Activated CD4-positive, alpha-beta memory T cell treated with anti-CD3 and anti-CD28 coated beads, Interleukin-2, amount 10 ng/mL, durations not matched to agents 7 days and 5 days (primary cell): ENCODE data around the gene ADAMTS9. TPM values are rescaled to one million over a fixed set of nuclear protein-coding genes. Genes with fewer than 3 reads are reported as not detected.

Experiments
- CTCF ChIA-PET: fragments of 350-600 bp; sonication (Branson Sonifier 250); formaldehyde crosslinking; loops from one replicate; lab custom pipeline; 2021; ENCODE audit warnings: antibody characterized with exemption, inconsistent platforms; lab: Charles Lee
- POLR2A ChIA-PET: fragments of 350-600 bp; sonication (Branson Sonifier 250); formaldehyde crosslinking; loops from one replicate; lab custom pipeline; 2021; ENCODE audit warnings: antibody characterized with exemption; lab: Charles Lee
- DNase-seq: peaks from one replicate; pipeline ENCODE4 v3.0.0-alpha.2; 2020
- H3K27ac Mint-ChIP-seq: one replicate; pipeline ENCODE4 v1.8.0; 2021; ENCODE audit warnings: mild to moderate bottlenecking, mixed read lengths
- H3K27me3 Mint-ChIP-seq: one replicate; pipeline ENCODE4 v1.8.0; 2021; ENCODE audit warnings: mixed read lengths
- H3K36me3 Mint-ChIP-seq: one replicate; pipeline ENCODE4 v1.8.0; 2021; ENCODE audit warnings: low read depth, mixed read lengths
- H3K4me1 Mint-ChIP-seq: one replicate; pipeline ENCODE4 v1.8.0; 2021; ENCODE audit warnings: mixed read lengths
- H3K4me3 Mint-ChIP-seq: one replicate; pipeline ENCODE4 v1.8.0; 2021; ENCODE audit warnings: mild to moderate bottlenecking, mixed read lengths
- H3K9me3 Mint-ChIP-seq: one replicate; pipeline ENCODE4 v1.8.0; 2021; ENCODE audit warnings: mixed read lengths
- total RNA-seq, 2 experiments: library from RNA; stranded (reverse); gene quantifications; one replicate each; pipeline ENCODE4 v1.2.3, GENCODE V29; 2021

ADAMTS9 gene
- total RNA-seq, 2 experiments from 2014 or later, result not detected

GRCh38 chr3:64588380-64588779 is 99.4 kb downstream of the ADAMTS9 start:
- H3K27ac Mint-ChIP-seq, result no peak overlapping the region
- H3K9me3 Mint-ChIP-seq, result no peaks in the 10 kb centered on the region
- H3K36me3 Mint-ChIP-seq, result no peaks in the 10 kb centered on the region
- ChIA-PET CTCF (no interaction called here), POLR2A (no interaction called here)
- H3K4me1 Mint-ChIP-seq, result no peaks in the 10 kb centered on the region
- no peak for DNase-seq
- no peak overlapping the region for H3K4me3 Mint-ChIP-seq
- no peaks in the 10 kb centered on the region for H3K27me3 Mint-ChIP-seq

DNA sequence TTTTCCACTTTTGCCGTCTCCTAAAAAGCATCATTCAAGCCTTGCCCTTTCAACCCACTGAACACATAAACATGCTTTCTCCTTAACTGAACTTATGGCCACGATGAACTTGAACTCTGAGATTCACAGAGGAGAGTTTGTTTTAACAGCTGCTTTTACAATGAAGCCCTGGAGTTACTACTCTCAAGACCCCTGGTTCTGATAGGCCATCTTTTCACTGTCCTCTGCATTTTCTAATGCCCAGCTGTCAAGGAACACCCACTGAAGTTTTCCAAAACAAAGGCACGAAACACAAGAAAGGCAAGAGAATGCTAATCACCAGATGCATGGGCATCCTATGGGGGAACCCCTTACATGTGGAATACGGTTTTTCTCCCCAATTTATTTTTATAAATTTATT is 100.8 kb downstream of the ADAMTS9 start:
- no peak overlapping the region for H3K4me3 Mint-ChIP-seq
- H3K36me3 Mint-ChIP-seq, result no peaks in the 10 kb centered on the region
- H3K4me1 Mint-ChIP-seq, result no peaks in the 10 kb centered on the region
- CTCF ChIA-PET, result no interaction called here
- H3K9me3 Mint-ChIP-seq, result no peaks in the 10 kb centered on the region
- no peak for DNase-seq
- POLR2A ChIA-PET, result no interaction called here
- no peak overlapping the region for H3K27ac Mint-ChIP-seq
- H3K27me3 Mint-ChIP-seq, result no peaks in the 10 kb centered on the region

- Mint-ChIP-seq H3K36me3 (no peaks in the 10 kb centered on the region), H3K27ac (no peak overlapping the region), H3K4me1 (no peaks in the 10 kb centered on the region), H3K4me3 (no peak overlapping the region), H3K9me3 (no peaks in the 10 kb centered on the region), H3K27me3 (no peaks in the 10 kb centered on the region)
- no peak for DNase-seq
- CTCF ChIA-PET, result no interaction called here
- POLR2A ChIA-PET, result no interaction called here
Observed at GRCh38 chr3:64584179-64584578, 103.6 kb downstream of the ADAMTS9 start.

DNA sequence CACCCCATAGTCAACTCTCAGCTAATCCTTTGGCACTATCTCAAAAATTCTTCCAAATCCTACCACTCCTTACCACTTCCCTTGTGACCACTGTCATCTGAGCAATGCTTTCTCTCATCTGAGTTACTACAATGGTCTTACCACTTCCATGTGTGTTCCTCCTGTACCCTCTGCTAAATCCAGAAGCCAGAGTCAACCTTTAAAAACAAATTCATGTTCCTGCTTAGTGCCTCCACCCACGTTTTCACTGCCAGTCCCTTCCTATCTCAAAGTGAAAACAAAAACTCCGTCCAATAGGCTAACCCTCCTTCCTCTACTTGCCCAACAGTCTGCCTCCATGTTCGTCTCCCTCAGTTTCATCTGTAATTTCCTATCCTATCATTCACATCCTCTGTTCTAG is 109.0 kb downstream of the ADAMTS9 start:
- no peak overlapping the region for H3K4me3 Mint-ChIP-seq
- ChIA-PET CTCF (no interaction called here), POLR2A (no interaction called here)
- no peaks in the 10 kb centered on the region for H3K36me3 Mint-ChIP-seq
- no peaks in the 10 kb centered on the region for H3K27me3 Mint-ChIP-seq
- no peaks in the 10 kb centered on the region for H3K4me1 Mint-ChIP-seq
- H3K9me3 Mint-ChIP-seq, result no peaks in the 10 kb centered on the region
- DNase-seq, result no peak
- H3K27ac Mint-ChIP-seq, result no peak overlapping the region

- Mint-ChIP-seq H3K4me3 (no peak overlapping the region), H3K36me3 (no peaks in the 10 kb centered on the region), H3K4me1 (no peaks in the 10 kb centered on the region), H3K27ac (no peak overlapping the region), H3K27me3 (no peaks in the 10 kb centered on the region), H3K9me3 (no peaks in the 10 kb centered on the region)
- CTCF ChIA-PET, result no interaction called here
- DNase-seq, result no peak
- POLR2A ChIA-PET, result no interaction called here
Observed at GRCh38 chr3:64578062-64578770, 109.6 kb downstream of the ADAMTS9 start.

- no peak for DNase-seq
- POLR2A ChIA-PET, result no interaction called here
- Mint-ChIP-seq H3K36me3 (no peaks in the 10 kb centered on the region), H3K27me3 (no peaks in the 10 kb centered on the region), H3K4me1 (no peaks in the 10 kb centered on the region), H3K27ac (no peak overlapping the region), H3K9me3 (no peaks in the 10 kb centered on the region), H3K4me3 (no peak overlapping the region)
- CTCF ChIA-PET, result no interaction called here
Observed at GRCh38 chr3:64576211-64576775, 111.5 kb downstream of the ADAMTS9 start.

- Mint-ChIP-seq H3K4me1 (no peaks in the 10 kb centered on the region), H3K27ac (no peak overlapping the region), H3K27me3 (no peaks in the 10 kb centered on the region), H3K9me3 (no peaks in the 10 kb centered on the region), H3K36me3 (no peaks in the 10 kb centered on the region), H3K4me3 (no peak overlapping the region)
- POLR2A ChIA-PET, result no interaction called here
- no peak for DNase-seq
- CTCF ChIA-PET, result no interaction called here
Observed at GRCh38 chr3:64575211-64575844, 112.5 kb downstream of the ADAMTS9 start.

DNA sequence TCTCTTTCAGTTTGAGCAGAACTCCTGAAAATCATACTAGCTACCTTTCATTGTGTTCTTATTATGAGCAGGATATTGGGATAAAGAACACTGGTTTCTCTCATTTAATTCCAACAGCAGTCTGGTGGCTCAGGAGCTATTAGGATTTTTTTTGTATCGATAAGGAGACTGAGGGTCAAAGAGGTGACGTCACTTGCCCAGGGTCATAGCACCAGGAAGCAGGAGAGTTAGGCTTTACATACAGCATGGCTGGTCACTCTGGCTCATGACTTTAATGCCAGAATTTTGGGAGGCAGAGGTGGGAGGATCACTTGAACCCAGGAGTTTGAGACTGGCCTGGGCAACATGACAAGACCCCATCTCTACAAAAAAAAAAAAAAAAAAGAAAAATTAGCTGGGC is 113.6 kb downstream of the ADAMTS9 start:
- H3K36me3 Mint-ChIP-seq, result no peaks in the 10 kb centered on the region
- H3K27me3 Mint-ChIP-seq, result no peaks in the 10 kb centered on the region
- DNase-seq, result no peak
- no peak overlapping the region for H3K27ac Mint-ChIP-seq
- ChIA-PET CTCF (no interaction called here), POLR2A (no interaction called here)
- no peak overlapping the region for H3K4me3 Mint-ChIP-seq
- no peaks in the 10 kb centered on the region for H3K9me3 Mint-ChIP-seq
- H3K4me1 Mint-ChIP-seq, result no peaks in the 10 kb centered on the region

- DNase-seq, result no peak
- CTCF ChIA-PET, result no interaction called here
Observed at GRCh38 chr3:64571982-64572381, 115.8 kb downstream of the ADAMTS9 start.

GRCh38 chr3:64568895-64569517 is 118.8 kb downstream of the ADAMTS9 start:
- Mint-ChIP-seq H3K27me3 (no peaks in the 10 kb centered on the region), H3K9me3 (no peaks in the 10 kb centered on the region), H3K4me3 (no peak overlapping the region), H3K36me3 (no peaks in the 10 kb centered on the region), H3K27ac (no peak overlapping the region), H3K4me1 (no peaks in the 10 kb centered on the region)
- DNase-seq, result no peak
- ChIA-PET POLR2A (no interaction called here), CTCF (interaction anchor here (0.6 kb wide), 1 partner anchor 179 kb away, joined by 4 read pairs; no protein-coding TSS in a partner anchor)

More at GRCh38 chr3:64571982-64572381, 115.8 kb downstream of the ADAMTS9 start:
- Mint-ChIP-seq H3K36me3 (no peaks in the 10 kb centered on the region), H3K4me3 (no peak overlapping the region), H3K4me1 (no peaks in the 10 kb centered on the region), H3K9me3 (no peaks in the 10 kb centered on the region), H3K27ac (no peak overlapping the region), H3K27me3 (no peaks in the 10 kb centered on the region)
- POLR2A ChIA-PET, result no interaction called here

GRCh38 chr3:64566859-64567258 is 120.9 kb downstream of the ADAMTS9 start:
- no peaks in the 10 kb centered on the region for H3K36me3 Mint-ChIP-seq
- POLR2A ChIA-PET, result no interaction called here
- H3K27ac Mint-ChIP-seq, result no peak overlapping the region
- CTCF ChIA-PET, result no interaction called here
- H3K4me3 Mint-ChIP-seq, result no peak overlapping the region
- H3K4me1 Mint-ChIP-seq, result no peaks in the 10 kb centered on the region
- no peaks in the 10 kb centered on the region for H3K9me3 Mint-ChIP-seq
- DNase-seq, result no peak
- no peaks in the 10 kb centered on the region for H3K27me3 Mint-ChIP-seq

- Mint-ChIP-seq H3K9me3 (no peaks in the 10 kb centered on the region), H3K4me1 (no peaks in the 10 kb centered on the region), H3K27ac (no peak overlapping the region), H3K36me3 (no peaks in the 10 kb centered on the region), H3K4me3 (no peak overlapping the region), H3K27me3 (no peaks in the 10 kb centered on the region)
- DNase-seq, result no peak
- ChIA-PET CTCF (no interaction called here), POLR2A (no interaction called here)
Observed at GRCh38 chr3:64563751-64564150, 124.0 kb downstream of the ADAMTS9 start.

DNA sequence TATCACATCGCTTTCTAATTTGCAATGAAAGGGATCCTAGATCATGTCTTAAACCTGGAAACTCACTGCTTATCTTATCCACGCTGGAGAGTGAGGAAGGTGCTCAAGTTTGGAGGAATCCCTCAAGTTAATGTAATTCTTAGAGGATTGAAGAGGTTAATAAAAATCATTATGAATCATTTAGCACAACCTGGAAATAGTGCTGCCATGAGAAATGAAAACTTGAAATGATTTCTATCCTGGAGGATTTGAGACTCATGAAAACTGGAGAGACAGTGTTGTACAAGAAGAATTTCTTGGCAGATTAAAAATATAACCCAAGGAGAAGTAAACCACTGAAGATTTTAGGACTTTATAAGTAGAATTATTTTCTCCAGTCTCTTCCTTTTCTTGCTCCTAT is 125.9 kb downstream of the ADAMTS9 start:
- H3K27ac Mint-ChIP-seq, result no peak overlapping the region
- CTCF ChIA-PET, result no interaction called here
- H3K4me1 Mint-ChIP-seq, result no peaks in the 10 kb centered on the region
- POLR2A ChIA-PET, result no interaction called here
- H3K27me3 Mint-ChIP-seq, result no peaks in the 10 kb centered on the region
- no peak for DNase-seq
- H3K9me3 Mint-ChIP-seq, result peaks cover 2% of the 10 kb centered on the region
- no peak overlapping the region for H3K4me3 Mint-ChIP-seq
- no peaks in the 10 kb centered on the region for H3K36me3 Mint-ChIP-seq
